Retina (tissue), 1 donor: Measurements from ENCODE around the gene CFLAR.
"Not testable (repeated sequence)": the region's sequence is repeated elsewhere in the genome, so short reads cannot be mapped to it uniquely, and the experiment has no call there.

Source experiments
- DNase-seq: peaks from one replicate; pipeline ENCODE4 v3.0.0-alpha.2; 2016

Gene CFLAR

DNA sequence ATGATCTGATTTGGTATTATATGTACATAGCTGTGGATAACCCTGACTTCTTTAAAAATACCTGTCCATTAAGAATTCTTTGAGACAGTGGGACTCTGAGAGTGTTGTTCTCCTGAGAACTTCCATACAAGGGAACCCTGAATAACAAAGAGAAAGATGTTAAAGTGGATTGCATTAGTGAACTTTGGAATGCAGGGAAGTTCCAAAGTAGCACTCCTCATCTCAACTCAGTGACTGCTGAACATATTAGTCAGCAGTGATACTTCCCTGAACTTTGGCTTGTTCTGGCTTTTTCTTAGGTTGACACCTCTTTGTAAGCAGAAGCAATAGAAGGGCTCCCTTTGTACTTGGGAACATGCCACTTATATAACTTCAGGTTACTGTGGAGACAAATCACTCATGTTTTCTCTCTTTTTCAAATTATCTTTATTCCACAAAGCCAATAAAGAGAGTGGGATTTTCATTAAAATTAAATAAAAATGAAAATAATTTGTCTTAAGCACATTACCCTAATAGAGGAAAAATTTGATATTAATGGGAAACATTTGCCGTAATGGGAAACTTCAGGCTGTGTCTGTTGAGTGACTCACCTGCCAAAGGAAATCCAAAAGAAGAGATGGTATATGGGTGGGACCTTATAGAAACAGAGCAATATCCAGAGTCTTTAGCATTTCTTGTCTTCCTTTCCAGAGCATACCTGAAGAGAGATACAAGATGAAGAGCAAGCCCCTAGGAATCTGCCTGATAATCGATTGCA lies 33.3 kb downstream of the CFLAR start:
- DNase-seq: no peak

DNA sequence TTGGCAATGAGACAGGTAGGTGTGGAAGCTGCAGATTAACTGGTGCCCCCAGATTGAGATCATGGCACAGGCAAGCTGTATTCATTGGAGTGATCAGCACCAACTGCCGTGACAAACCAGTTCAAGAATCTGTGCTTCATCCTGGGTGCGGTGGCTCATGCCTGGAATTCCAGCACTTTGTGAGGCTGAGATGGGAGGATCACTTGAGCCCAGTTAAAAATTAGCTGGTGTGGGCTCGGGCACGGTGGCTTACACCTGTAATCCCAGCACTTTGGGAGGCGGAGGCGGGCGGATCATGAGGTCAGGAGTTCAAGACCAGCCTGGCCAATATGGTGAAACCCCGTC lies 33.8 kb downstream of the CFLAR start:
- not testable (repeated sequence) for DNase-seq

DNA sequence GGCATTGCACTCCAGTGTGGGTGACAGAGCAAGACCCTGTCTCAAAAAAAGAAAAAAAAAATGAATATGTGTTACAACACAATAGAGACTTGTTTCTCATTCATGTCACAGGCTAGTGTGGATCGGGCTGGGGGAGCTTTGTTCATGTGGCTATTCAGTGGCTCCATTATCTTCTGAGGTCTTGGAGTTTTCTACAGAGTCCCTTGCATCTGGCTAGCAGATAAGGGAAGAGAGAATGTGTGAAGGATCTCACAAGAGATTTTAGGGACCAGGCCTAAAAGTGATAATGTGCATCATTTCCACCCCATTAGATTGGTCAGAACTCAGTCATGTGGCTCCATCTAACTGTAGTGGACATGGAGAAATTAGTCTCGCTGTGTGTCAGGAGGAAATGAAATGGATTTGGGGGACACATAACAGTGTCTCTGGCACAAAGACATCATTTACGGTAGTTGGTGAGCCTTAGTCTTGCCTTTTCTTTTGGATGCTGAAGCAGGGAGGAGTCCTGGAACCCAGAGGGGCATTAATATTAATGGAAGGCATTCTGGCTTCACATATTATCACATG lies 34.6 kb downstream of the CFLAR start:
- no peak for DNase-seq

DNA sequence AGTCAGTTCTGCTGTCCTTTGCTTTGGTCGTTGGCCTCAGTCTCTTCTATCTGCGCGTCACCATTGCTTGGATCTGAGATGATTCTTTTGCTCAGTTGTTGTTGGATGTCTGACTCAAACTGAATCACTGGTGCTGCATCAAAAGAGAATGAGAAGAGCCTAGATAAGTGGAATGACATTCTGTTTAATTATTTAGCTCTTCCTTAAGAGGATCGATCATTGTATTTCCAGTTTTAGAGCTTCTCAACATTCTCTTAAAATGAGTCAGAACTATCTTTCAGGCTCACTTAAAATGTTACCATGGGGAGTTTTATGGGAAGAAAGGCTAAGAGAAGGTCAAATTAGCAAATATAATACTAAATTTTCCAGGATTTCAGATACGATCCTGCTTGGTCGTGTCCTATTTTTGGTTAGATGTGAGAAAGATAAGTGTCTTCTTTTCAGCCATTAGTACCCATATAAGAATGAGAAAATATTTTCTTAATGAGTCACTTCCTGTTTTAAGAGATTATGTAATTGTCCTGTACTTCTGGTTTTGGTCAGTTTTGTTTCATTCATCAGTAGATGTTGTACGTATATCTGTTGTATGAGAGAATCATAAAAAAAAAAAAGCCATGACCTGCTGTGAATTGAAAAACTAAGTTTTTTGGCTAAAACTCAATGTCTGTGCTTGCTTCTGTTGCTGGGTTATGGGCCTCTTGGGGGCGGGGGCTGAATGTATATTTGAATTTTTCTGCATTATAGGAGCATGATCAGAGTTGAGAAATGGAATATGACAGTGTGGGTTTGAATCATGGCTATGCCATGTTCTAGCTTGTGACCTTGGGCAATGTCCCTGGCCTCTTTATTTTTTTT lies 35.4 kb downstream of the CFLAR start:
- DNase-seq: no peak

DNA sequence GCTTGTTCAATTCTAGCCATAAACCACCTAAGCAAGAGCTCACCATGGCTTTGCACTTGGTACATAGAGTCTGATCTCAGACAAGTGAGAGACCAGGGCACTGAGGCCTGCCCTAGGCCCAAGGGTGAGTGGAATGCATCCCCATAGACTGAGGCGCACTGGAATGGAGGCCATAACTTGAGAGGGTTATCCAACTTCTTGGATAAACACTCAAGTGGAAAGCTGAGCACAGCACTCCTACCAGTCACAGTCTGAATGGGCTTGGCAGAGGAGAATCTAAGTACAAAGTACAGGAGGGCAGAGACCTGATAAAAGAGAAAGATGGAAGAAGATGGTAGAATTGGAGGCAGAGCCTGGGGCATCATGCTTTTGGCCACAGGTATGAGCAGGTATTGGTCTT lies 36.6 kb downstream of the CFLAR start:
- DNase-seq: no peak

DNA sequence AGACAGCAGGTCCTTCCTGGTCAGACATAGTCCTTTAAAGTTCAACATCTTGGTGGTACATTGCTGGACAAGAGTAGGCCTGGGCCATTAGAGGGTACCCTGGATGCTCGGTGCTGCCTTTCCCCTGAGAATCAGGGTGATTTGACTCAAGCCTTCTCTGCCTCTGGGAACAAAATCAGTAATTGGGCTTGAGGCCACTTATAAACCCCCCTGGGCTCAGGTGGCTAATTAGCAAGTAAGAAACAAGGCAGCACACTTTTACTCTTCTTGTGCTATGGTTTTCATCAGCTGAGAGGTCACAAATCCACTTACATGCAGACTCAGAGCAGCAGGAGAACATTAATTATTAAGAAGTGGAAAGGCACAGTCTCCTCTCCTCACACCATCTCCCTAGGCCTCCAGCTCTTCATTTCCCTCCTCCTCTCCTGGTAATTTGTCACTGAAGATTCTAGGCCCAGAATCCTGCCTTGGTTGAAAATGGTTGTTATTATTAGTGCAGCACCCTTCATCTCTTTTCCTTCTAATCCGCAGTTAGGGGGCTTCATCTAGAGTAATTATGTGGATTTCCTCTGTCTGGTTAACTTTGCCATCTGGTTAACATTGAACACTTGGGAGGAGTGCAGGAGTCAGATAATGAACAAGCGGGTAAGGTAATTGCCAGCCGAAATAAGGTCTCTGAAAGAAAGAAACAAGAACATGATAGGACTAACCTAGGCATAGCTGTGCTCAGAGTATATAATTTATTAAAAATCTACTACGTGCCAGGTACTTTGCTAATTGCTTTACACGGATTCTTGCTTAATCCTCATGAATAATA lies 37.2 kb downstream of the CFLAR start:
- peak; percentile 57 for DNase-seq

DNA sequence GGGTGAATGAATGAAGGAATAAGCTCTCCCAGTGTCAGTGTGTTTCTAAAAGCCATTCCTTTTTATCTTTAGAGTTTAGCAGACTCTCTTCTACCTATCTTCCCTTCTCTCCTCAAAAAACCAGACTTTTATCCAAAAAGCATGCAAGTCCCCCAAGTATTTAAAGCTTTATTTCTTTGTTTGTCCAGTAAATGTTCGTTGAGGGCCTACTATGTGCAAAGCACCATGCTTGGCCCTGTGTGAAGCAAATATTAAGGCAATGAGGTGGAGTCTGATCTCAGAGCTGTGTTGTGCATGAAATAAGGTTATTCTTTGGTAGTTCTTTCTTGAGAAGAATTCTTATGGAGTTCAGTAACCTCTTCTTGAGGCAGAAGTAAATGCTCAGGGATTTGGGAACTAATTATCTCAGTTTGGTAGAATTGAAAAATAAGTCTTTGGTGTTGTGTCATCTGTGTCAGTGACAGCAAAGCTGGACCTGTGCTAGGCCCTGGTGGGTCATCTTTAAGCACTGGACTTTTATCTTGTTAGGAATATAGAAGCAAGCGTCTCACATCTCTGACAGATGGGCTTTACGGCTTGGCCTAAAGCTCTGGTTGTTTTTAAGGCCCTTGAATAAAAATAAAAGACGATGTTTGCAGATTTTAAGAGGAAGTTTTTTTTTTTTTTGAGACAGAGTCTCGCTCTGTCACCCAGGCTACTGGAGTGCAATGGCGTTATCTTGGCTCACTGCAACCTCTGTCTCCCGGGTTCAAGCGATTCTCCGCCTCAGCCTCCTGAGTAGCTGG lies 38.8 kb downstream of the CFLAR start:
- no peak for DNase-seq

DNA sequence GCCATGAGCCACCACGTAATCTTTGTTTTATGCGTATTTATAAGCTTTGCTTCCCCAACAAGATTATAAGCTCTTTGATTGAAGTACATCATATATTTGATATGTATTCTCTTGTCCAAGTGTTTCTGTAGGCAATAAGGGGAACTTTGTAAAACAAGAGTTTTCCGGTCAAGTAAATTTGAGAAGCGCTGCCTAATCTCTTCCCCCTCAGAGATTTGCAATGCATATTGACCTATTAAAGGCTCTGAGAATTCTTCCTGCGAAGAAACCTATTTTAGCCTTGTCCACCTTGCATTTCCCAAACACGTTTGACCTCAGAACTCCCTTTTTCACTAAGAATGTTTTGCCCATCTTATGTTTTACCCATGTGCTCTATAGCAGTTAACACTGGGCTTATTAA lies 40.1 kb downstream of the CFLAR start:
- DNase-seq: no peak

DNA sequence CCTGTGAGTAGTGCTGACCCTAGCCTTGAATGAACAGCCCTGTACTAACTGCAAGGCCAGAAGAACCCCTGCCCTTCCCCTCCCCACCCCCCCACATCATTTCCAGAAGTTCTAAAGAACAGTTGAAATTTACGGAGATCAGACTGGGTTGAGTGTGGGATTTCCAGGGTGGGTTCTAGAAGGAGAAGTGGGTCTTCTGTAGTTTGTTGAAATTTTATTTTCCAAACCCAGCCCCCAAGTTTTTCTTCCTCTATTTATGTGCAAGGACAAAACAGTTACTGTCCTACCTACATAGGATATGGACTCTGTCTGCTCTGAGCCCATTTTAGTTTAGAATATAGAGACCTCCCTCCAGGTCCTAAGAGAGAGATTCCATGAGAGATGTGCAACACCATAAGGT lies 40.7 kb downstream of the CFLAR start:
- DNase-seq: no peak

DNA sequence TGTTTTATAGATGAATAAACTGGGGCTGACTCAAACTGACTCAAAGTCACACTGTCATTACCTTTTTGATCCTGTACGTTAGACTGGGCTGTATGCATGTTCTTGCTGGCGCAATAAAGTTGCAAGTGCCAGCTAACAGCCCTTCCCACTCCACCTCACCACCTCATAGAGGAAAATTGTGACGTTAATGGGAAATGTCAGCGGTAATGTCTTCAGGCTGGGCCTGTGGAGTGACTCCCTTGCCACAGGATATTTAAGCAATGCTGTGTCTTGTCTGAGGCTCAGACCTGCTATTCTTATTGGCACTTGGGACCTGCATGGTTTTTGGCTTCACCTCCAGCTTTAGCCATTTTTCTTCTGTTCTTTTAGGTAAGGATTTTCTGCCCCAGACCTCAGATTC lies 41.7 kb downstream of the CFLAR start:
- peak; percentile 29 for DNase-seq

DNA sequence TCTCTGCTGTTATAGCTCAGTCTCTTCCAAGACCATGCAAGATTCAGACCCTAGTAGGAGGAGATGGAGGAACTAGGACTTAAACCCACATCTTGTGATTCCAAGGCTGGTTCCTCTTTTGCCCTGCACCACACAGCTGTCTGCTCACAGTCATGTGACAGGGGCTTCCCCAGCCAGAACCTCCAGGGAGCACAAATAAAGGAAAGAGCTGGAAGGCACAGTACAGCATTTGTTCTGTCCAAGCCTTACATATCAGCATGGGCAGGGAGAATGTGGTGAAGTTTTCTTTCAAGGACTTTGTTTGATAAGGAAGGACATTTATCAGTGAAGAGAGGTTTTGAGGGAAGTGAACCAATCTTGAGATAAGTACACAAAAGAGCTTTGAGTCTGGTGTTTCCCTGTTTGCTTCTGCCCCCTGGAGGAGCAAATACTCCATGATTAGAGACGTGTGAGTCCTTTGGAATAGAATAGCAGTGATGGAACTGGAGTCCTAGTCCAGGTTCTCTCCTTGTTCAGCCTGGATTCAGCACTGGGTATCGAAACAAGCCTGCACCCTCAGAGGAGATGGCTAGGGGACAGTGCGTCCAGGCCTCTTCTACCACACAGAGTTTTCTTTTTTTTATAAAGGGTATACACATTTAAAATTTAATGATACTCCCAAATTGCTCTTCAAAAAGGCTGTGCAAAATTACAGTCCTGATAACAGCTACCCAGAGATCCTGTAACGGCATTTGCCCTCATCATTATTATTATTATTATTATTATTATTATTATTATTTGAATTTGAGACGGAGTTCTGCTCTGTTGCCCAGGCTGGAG lies 42.4 kb downstream of the CFLAR start:
- peak; percentile 72 for DNase-seq

DNA sequence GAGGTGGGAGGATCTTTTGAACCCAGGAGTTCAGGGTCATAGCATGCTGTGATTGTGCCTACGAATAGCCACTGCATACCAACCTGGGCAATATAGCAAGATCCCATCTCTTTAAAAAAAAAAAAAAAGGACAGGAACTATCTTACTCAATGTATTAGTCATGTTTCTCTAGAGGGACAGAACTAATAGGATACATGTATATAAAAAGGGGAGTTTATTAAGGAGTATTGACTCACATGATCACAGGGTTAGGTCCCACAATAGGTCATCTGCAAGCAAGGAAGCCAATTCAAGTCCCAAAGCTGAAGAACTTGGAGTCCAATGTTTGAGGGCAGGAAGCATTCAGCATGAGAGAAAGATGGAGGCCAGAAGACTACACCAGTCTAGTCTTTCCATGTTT lies 48.2 kb downstream of the CFLAR start:
- no peak for DNase-seq

DNA sequence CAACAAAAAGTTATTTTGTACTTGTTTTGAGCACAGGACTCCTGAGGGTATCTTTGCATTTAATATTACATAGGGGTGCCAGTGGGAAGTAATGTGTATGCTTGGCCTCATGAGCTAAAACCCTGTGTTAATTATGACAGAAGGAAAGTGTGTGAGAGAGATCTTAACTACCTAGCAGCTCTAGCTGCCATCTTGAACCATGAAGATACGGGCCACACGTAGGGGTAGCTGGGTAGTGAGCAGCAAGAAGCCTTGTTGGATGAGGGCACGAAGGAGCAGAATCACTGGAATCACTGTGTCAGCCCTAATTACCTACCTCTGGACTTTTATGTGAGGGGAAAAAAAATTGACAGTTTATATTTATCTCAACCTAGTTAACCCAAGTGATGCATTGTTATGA lies 51.6 kb downstream of the CFLAR start:
- no peak for DNase-seq

DNA sequence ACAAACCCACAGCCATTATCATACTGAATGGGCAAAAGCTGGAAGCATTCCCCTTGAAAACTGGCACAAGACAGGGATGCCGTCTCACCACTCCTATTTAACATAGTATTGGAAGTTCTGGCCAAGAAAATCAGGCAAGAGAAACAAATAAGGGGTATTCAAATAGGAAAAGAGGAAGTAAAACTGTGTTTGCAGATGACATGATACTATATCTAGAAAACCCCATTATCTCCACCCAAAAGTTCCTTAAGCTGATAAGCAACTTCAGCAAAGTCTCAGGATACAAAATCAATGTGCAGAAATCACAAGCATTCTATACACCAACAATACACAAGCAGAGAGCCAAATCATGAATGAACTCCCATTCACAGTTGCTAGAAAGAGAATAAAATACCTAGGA lies 52.5 kb downstream of the CFLAR start:
- DNase-seq: not testable (repeated sequence)

DNA sequence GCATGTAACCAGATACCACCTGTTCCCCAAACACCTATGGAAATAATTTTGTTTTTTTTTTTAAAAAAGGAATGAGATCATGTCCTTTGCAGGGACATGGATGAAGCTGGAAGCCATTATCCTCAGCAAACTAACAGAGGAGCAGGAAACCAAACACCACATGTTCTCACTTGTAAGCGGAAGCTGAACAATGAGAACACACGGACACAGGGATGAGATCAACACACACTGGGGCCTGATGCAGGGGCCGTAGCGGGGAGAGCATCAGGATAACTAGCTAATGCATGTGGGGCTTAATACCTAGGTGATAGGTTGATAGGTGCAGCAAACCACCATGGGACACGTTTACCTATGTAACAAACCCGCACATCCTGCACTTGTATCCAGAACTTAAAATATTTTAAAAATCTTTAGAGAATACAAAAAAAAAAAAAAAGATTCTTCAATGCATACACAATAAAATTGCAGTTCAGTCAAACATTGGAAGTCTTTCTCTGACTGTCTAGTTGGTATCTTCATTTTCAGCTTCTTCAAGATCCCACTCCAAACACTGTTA lies 55.4 kb downstream of the CFLAR start:
- DNase-seq: no peak

DNA sequence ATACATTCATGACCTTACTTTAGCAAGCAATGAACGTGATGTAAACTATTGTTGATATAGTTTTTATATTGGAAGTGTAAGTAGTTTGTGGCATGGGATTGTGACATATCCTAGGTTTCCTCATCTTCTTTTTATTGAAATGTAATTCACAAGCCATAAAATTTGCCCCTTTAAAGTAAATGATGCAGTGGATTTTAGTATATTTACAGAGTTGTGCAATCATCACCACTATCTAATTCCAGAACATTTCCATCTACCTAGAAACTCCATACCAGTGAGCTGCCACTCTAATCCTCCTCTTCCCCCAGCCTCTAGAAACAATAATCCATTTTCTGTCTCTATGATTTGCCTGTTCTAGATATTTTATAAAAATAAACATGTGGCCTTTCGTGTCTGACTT lies 56.3 kb downstream of the CFLAR start:
- DNase-seq: no peak

DNA sequence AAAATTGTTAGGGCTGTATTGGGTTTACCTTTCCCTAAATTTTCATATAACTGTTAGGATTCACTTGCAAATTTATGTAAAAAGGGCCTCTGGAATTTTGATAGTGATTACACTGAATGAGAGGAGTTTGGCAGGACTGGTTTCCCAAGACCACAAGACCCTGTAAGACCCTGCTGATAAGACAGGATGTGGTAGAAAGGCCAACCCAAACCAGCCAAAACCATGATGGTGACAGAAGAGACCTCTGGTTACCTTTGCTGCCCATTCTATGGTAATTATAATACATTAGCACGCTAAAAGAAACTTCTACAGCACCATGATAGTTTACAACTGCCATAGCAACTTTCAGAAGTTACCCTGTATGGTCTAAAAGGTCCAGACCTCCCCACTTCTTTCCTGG lies 58.7 kb downstream of the CFLAR start:
- DNase-seq: no peak

DNA sequence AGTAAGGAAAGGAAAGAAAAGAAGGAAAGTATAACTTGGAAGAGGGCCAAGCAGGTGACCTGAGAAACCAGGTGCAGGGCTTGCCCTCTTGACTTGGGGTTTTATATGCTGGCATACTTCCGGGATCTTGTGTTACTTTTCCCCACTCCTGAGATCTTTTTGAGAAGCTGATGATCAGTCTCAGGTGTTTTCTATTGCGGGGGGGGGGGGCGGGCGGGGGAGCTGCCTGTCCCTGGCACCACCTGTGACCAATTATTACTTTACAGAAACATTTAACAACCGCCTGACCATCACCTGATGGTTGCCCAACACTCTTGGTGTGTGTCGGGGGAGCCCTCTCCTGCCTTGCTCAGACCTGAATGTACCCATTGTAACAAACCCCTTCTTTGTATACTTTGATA lies 60.1 kb downstream of the CFLAR start:
- no peak for DNase-seq

DNA sequence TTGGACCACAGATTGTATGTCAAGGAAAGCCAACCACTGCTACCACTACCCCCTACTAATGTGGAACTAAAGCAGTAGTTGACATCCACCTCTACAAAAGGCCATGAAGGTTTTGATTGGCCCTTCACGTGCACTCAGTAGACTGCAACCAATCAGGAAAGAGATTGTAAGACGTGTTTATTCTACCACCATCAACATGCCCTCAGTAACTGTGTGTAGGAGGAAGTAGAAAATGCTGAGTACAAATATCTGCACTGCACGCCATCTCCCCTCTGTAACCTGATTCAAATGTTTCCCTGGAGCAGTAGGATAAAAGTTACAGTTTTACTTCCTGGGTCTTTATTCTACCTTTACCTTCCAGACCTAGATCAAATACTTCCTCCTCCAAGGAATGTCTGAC lies 64.0 kb downstream of the CFLAR start:
- no peak for DNase-seq

DNA sequence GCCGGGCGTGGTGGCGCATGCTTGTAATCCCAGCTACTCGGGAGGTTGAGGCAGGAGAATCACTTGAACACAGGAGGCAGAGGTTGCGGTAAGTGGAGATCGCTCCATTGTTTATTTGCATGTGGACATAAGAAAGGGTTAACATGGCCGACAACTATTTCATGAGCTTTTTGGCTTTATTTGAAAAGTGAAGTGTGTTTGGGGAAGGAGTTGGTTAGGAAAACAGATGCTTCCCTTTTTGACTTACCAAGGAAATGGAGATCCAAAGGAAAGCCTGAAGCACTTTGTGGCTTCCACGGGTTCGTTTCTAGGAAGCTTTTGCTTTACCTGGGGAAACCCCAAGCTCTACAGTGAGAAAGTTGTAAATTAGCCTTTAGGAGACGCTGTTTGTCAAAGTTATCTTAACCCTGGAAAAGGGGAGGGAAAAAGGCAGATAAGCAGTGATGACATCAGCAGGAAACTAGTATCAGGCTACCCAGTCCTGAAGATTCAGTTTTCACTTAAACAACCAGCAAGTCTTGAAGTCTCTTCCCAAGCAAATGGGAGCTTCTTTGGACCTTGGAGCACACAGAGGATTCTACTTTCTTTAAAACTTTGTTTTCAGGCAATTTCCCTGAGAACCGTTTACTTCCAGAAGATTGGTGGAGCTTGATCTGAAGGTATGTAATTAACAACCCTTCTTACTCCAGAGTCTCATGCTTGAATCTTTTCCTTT lies 66.8 kb downstream of the CFLAR start, which contains the start of gene CASP10:
TSS of gene CASP10 (plus strand) at position 492 of the 715 bp plus-strand sequence. CDS start 2,637 bp downstream, outside the sequence.
- no peak for DNase-seq
